ENCODE results near the gene ZRANB2.

- TF ChIP-seq POLR2AphosphoS5 (IDR thresholded peaks at IDR 0.05; ENCODE audit: borderline replicate concordance, low read depth, low read length) = no peak
- no peak for TF ChIP-seq FOXP2 (optimal IDR thresholded peaks at IDR 0.05; ENCODE audit: control extremely low read depth, extremely low read length, insufficient read depth)
- no peak for TF ChIP-seq EZH2 (IDR thresholded peaks at IDR 0.05)
These were observed 9.1 kb downstream of the ZRANB2 start for GRCh38 chr1:71071720-71072119.

Measured in SK-N-MC (cell line).